Neutrophil (primary cell): ENCODE measurements around the gene MYO1D.

Experiments
- H3K27ac ChIP-seq: fragments of 200-600 bp; sonication (generic); 2 replicates; pipeline ENCODE4 v1.5.1; 2016; ENCODE audit warnings: mild to moderate bottlenecking, moderate library complexity
- H3K27me3 ChIP-seq: fragments of 200-600 bp; sonication (generic); 2 replicates; pipeline ENCODE4 v1.6.0; 2016; ENCODE audit warnings: mild to moderate bottlenecking
- H3K36me3 ChIP-seq: fragments of 200-600 bp; sonication (generic); 2 replicates; pipeline ENCODE4 v1.5.1; 2017
- H3K4me1 ChIP-seq, 2 experiments: fragments of 200-600 bp in 1 of 2; sonication (generic) in 1 of 2; 1 replicate in 1 of 2; 2 replicates in 1 of 2; pipeline versions ENCODE4 v1.5.1 to v1.6.1; 2013 to 2016; ENCODE audit warnings: low read depth in 1 of 2, low read length in 1 of 2, mild to moderate bottlenecking in 1 of 2, moderate library complexity in 1 of 2; ENCODE audit not compliant: control insufficient read depth in 1 of 2, insufficient read depth in 1 of 2
- H3K4me3 ChIP-seq, 2 experiments: fragments of 200-600 bp in 1 of 2; sonication (generic) in 1 of 2; 1 replicate in 1 of 2; 2 replicates in 1 of 2; pipeline ENCODE4 v1.5.1; 2013 to 2016; ENCODE audit warnings: low read depth in 1 of 2, low read length in 1 of 2, mild to moderate bottlenecking in 1 of 2, moderate library complexity in 1 of 2
- H3K9me3 ChIP-seq: fragments of 200-600 bp; sonication (generic); 2 replicates; pipeline ENCODE4 v1.5.1; 2016
- CTCF ChIP-seq: fragments of 200-600 bp; sonication (generic); IDR thresholded peaks from 2 replicates; pipeline ENCODE4 v1.5.1; 2016; ENCODE audit warnings: antibody characterized with exemption

The MYO1D gene

GRCh38 chr17:32565401-32565800 is 311.5 kb downstream of the MYO1D start:
- TF ChIP-seq CTCF: no peak
- Histone ChIP-seq H3K4me3 (no peak overlapping the region), H3K9me3 (no peaks in the 10 kb centered on the region), H3K27me3 (peaks cover 13% of the 10 kb centered on the region), H3K36me3 (no peaks in the 10 kb centered on the region), H3K27ac (no peak overlapping the region), H3K4me1 (no peaks in the 10 kb centered on the region)

- no peaks in the 10 kb centered on the region for H3K9me3 ChIP-seq
- peaks cover 13% of the 10 kb centered on the region for H3K27me3 ChIP-seq
- TF ChIP-seq CTCF: no peak
- no peaks in the 10 kb centered on the region for H3K36me3 ChIP-seq
- no peak overlapping the region for H3K27ac ChIP-seq
- H3K4me3 ChIP-seq: no peak overlapping the region
- no peaks in the 10 kb centered on the region for H3K4me1 ChIP-seq
These were observed 312.6 kb downstream of the MYO1D start for GRCh38 chr17:32564325-32564724.

- no peaks in the 10 kb centered on the region for H3K36me3 ChIP-seq
- H3K4me3 ChIP-seq: no peak overlapping the region
- no peaks in the 10 kb centered on the region for H3K9me3 ChIP-seq
- no peak for TF ChIP-seq CTCF
- H3K27me3 ChIP-seq: peaks cover 13% of the 10 kb centered on the region
- no peaks in the 10 kb centered on the region for H3K4me1 ChIP-seq
- H3K27ac ChIP-seq: no peak overlapping the region
These were observed 313.3 kb downstream of the MYO1D start for GRCh38 chr17:32563583-32563982.

- no peaks in the 10 kb centered on the region for H3K36me3 ChIP-seq
- no peak overlapping the region for H3K4me3 ChIP-seq
- no peak for TF ChIP-seq CTCF
- H3K4me1 ChIP-seq: no peaks in the 10 kb centered on the region
- no peak overlapping the region for H3K27ac ChIP-seq
- peaks cover 15% of the 10 kb centered on the region for H3K27me3 ChIP-seq
- no peaks in the 10 kb centered on the region for H3K9me3 ChIP-seq
These were observed 317.8 kb downstream of the MYO1D start for GRCh38 chr17:32558997-32559650.

- no peak for TF ChIP-seq CTCF
- Histone ChIP-seq H3K27ac (no peak overlapping the region), H3K4me3 (no peak overlapping the region), H3K9me3 (no peaks in the 10 kb centered on the region), H3K27me3 (peaks cover 15% of the 10 kb centered on the region), H3K4me1 (no peaks in the 10 kb centered on the region), H3K36me3 (no peaks in the 10 kb centered on the region)
These were observed 318.5 kb downstream of the MYO1D start for GRCh38 chr17:32558326-32558955.
